Mammary epithelial cell (primary cell): ENCODE results near the gene PIGL.

Source experiments
- CTCF ChIP-seq, 2 donors: IDR thresholded peaks in 1 of 2; conservative IDR thresholded peaks in 1 of 2; 2 replicates each; pipeline ENCODE4 v1.5.1; 2011 to 2012; ENCODE audit warnings: inconsistent platforms in 2 of 2, low read length in 2 of 2, mild to moderate bottlenecking in 2 of 2, control low read depth in 1 of 2, low read depth in 1 of 2; ENCODE audit not compliant: insufficient read depth in 1 of 2; ENCODE audit errors: extremely low read depth in 1 of 2
- EZH2 ChIP-seq: IDR thresholded peaks from 2 replicates; pipeline ENCODE4 v1.6.1; 2012; ENCODE audit warnings: low read length, inconsistent platforms, borderline replicate concordance

GRCh38 chr17:16217002-16217635, at the start of gene PIGL:
- TF ChIP-seq EZH2 (no peak), CTCF (conservative IDR thresholded peaks at IDR 0.05 in 1 of 2, IDR thresholded peaks at IDR 0.05 in 1 of 2; ENCODE audit: extremely low read depth in 1 of 2, insufficient read depth in 1 of 2, low read depth in 1 of 2, low read length in 2 of 2) (no peak)
